Peyer's patch (tissue), 4 donors: ENCODE data around the gene DNAL4. TPM values are rescaled to one million over a fixed set of nuclear protein-coding genes. Genes with fewer than 3 reads are reported as not detected.

ENCODE experiments used
- DNase-seq, 3 donors: peaks; one replicate each; pipeline ENCODE4 v3.0.0-alpha.2; 2017 to 2019
- H3K27ac ChIP-seq, 4 donors: fragments of 200-600 bp; sonication (generic); one replicate each; pipeline ENCODE4 v1.5.1; 2016 to 2019
- H3K27me3 ChIP-seq, 2 donors: fragments of 200-600 bp; sonication (generic); one replicate each; pipeline ENCODE4 v1.5.1; 2019
- H3K36me3 ChIP-seq, 3 donors: fragments of 200-600 bp; sonication (generic); one replicate each; pipeline ENCODE4 v1.5.1; 2016 to 2019
- H3K4me1 ChIP-seq, 4 donors: fragments of 200-600 bp; sonication (generic); one replicate each; pipeline ENCODE4 v1.5.1; 2016 to 2019
- H3K4me3 ChIP-seq, 4 donors: fragments of 200-600 bp; sonication (generic); 1 replicate in 3 of 4; 2 replicates in 1 of 4; pipeline ENCODE4 v1.5.1; 2016 to 2019; ENCODE audit warnings: mild to moderate bottlenecking in 1 of 4
- H3K9me3 ChIP-seq, 4 donors: fragments of 200-600 bp; sonication (generic); one replicate each; pipeline ENCODE4 v1.5.1; 2016 to 2019; ENCODE audit warnings: mild to moderate bottlenecking in 1 of 4
- CTCF ChIP-seq, 6 experiments: fragments of 450-650 bp in 4 of 6; fragments of 200-600 bp in 2 of 6; sonication (generic) in 1 of 6; IDR thresholded peaks; one replicate each; pipeline ENCODE4 v1.5.1; 2017 to 2019; ENCODE audit warnings: antibody characterized with exemption in 6 of 6, mild to moderate bottlenecking in 3 of 6, moderate library complexity in 1 of 6
- POLR2A ChIP-seq, 2 donors: fragments of 450-650 bp; IDR thresholded peaks; one replicate each; pipeline ENCODE4 v1.5.1; 2017; ENCODE audit warnings: antibody characterized with exemption in 2 of 2, mild to moderate bottlenecking in 2 of 2, moderate library complexity in 2 of 2
- total RNA-seq, 4 donors: library from RNA; depleted of rRNA; stranded (reverse); fragments of >200 nt; gene quantifications; one replicate each; pipeline ENCODE4 v1.1.0, GENCODE V29; 2016

The DNAL4 gene
- total RNA-seq, 4 donors from 2014 or later, result 15.2 to 21.6 (median 16.2) TPM; not detected in 1

DNA sequence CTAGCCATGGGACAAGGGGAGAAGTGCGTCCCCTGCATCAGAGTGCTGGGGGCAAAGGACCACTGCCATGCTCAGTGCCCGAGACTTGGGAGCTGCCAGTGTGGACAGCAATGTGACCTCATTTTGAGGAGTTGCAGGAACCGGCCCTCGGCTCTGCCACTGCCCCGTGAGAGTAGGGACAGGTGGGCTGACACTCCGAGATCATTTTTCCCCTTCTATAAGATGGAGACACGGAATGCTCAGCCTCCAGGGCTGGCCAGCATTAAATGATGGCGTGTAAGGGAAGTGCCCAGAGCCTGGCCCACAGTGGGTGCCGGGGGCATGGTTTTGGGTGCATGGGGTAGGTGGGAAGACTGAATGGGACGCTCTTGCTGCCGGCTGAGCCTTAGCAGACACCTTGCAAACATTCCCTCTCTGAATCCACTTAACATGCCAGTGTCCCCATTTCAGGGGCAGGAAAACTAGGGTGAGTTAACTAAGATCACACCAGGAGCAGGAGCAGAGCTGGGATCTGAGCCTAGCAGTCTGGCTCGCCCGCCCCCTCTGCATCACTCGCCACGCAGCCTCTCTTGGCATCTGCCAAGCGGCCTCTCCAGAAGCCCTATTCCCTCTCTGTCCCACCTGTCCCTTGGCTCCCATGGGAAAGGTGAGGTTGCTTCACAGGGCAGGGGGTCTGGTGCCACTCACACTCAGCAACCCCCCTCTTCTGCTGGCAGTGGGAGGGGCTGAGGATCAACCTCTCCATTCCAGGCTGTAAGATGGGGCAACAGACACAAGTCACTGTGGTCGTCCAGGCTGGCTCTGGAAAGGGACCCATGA, 36.3 kb upstream of the DNAL4 start:
- no peak for TF ChIP-seq POLR2A (IDR thresholded peaks at IDR 0.05)
- no peak for TF ChIP-seq CTCF (IDR thresholded peaks at IDR 0.05)
- Histone ChIP-seq H3K27ac (no peak overlapping the region), H3K9me3 (no peaks in the 10 kb centered on the region), H3K36me3 (no peaks in the 10 kb centered on the region), H3K4me3 (no peak overlapping the region), H3K27me3 (no peaks in the 10 kb centered on the region), H3K4me1 (no peaks in the 10 kb centered on the region)
- DNase-seq, result no peak

DNA sequence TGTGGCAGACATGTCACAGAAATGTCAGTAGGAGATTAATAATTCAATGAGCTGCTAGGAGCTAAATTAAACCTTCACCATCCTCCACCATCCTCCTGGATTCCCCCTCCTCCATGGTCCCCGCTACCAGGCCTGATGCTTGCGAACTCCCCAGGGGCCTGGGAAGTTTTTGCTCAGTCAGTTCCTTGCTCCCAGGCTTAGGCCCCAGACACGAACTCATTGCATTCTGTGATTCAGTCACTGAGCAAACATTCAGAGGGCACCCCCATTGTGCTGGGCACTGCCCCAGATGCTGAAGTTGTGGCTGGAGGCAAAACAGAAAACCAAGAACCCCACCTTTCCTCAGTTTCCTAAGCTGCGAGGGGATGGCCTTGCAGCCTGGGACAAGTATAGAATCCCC, 35.5 kb upstream of the DNAL4 start:
- Histone ChIP-seq H3K27me3 (no peaks in the 10 kb centered on the region), H3K4me3 (no peak overlapping the region), H3K4me1 (no peaks in the 10 kb centered on the region), H3K36me3 (no peaks in the 10 kb centered on the region), H3K9me3 (no peaks in the 10 kb centered on the region), H3K27ac (no peak overlapping the region)
- no peak for TF ChIP-seq POLR2A (IDR thresholded peaks at IDR 0.05)
- TF ChIP-seq CTCF (IDR thresholded peaks at IDR 0.05), result no peak
- DNase-seq, result peak in 1 of 3 donors; percentile 24

DNA sequence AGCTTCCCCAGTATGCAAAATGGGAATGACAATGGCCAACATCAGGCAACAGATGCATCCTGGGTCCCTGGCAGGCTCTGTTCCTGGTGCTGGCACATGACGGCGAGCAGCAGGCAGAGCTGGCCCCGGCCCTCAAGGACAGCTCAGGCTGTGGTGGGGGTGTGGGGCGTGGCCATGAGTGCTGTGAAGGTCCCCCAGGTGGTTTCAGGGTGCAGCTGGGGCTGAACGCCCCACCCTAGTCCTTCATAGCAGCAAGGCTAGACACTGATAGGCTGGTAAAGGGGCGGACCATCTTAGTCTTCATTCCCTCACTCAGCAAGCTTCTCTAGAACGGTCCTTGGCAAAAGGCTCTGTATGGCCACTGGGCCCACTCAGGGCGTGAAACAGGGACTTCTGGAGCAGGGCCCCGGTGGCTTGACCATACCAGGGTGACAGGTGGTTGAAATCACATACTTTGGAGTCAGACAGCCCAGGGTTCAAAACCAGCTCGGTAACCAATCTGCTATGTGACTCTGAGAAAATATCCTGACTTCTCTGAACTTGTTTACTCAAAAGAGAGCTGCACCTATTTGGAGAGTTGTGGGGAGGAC, 34.8 kb upstream of the DNAL4 start:
- no peak overlapping the region for H3K4me3 ChIP-seq
- no peak overlapping the region for H3K27ac ChIP-seq
- peak in 1 of 3 donors; percentile 21 for DNase-seq
- no peaks in the 10 kb centered on the region for H3K4me1 ChIP-seq
- no peaks in the 10 kb centered on the region for H3K36me3 ChIP-seq
- H3K27me3 ChIP-seq, result no peaks in the 10 kb centered on the region
- TF ChIP-seq POLR2A (IDR thresholded peaks at IDR 0.05) (no peak), CTCF (IDR thresholded peaks at IDR 0.05) (no peak)
- H3K9me3 ChIP-seq, result no peaks in the 10 kb centered on the region

- DNase-seq, result peak in 1 of 3 donors; percentile 34
- no peak for TF ChIP-seq POLR2A (IDR thresholded peaks at IDR 0.05)
- TF ChIP-seq CTCF (IDR thresholded peaks at IDR 0.05), result no peak
- H3K27ac ChIP-seq, result no peak overlapping the region
Measured at GRCh38 chr22:38828191-38828590, 34.2 kb upstream of the DNAL4 start.

DNA sequence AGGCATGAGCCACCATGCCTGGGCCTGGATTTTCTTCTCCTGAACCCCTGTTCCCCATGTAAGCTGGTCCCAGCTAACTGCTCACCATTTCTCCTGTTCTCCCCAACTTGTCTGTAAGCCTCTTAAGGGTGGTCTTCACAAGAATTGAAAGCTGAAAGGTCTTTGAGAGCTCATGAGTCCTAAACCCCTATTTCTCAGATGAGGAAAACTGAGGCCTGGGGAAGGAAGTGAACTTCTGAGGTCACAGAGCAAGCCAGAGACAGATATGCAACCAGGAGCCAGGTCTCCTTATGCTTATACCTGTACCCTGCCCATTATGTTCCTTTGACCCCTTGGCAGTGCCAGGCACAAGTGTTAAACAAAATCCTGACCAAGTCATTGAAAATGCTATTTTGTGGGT, 33.6 kb upstream of the DNAL4 start:
- H3K27me3 ChIP-seq, result no peaks in the 10 kb centered on the region
- no peaks in the 10 kb centered on the region for H3K4me1 ChIP-seq
- TF ChIP-seq POLR2A (IDR thresholded peaks at IDR 0.05), result no peak
- TF ChIP-seq CTCF (IDR thresholded peaks at IDR 0.05), result no peak
- H3K9me3 ChIP-seq, result no peaks in the 10 kb centered on the region
- DNase-seq, result no peak
- H3K4me3 ChIP-seq, result no peak overlapping the region
- H3K27ac ChIP-seq, result no peak overlapping the region
- H3K36me3 ChIP-seq, result no peaks in the 10 kb centered on the region

More at GRCh38 chr22:38828191-38828590, 34.2 kb upstream of the DNAL4 start:
- no peaks in the 10 kb centered on the region for H3K36me3 ChIP-seq
- H3K4me3 ChIP-seq, result no peak overlapping the region
- no peaks in the 10 kb centered on the region for H3K4me1 ChIP-seq
- no peaks in the 10 kb centered on the region for H3K27me3 ChIP-seq
- H3K9me3 ChIP-seq, result no peaks in the 10 kb centered on the region
